Measurements from ENCODE around the gene MROH2A.

DNA sequence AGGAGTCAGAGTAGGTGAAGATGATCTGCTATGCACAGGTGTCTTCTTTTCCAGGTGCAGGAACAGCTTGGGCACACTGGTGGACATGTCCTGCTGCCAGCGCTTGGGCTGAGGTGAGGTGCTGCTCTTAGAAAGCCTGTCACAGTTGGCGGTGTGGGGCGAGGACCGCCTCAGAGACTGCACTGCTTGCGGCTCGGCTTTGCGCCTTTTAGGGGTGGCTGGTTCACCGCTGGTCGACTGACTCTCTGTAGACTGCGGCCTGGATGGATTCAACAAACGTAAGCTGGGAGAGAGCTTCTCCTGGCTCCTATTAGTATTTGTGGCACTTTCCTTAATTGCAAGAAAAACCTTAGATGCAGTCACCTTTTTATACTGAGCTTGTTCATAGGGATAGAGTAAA lies 88.3 kb downstream of the MROH2A start:
- TF ChIP-seq, protein P1, sequence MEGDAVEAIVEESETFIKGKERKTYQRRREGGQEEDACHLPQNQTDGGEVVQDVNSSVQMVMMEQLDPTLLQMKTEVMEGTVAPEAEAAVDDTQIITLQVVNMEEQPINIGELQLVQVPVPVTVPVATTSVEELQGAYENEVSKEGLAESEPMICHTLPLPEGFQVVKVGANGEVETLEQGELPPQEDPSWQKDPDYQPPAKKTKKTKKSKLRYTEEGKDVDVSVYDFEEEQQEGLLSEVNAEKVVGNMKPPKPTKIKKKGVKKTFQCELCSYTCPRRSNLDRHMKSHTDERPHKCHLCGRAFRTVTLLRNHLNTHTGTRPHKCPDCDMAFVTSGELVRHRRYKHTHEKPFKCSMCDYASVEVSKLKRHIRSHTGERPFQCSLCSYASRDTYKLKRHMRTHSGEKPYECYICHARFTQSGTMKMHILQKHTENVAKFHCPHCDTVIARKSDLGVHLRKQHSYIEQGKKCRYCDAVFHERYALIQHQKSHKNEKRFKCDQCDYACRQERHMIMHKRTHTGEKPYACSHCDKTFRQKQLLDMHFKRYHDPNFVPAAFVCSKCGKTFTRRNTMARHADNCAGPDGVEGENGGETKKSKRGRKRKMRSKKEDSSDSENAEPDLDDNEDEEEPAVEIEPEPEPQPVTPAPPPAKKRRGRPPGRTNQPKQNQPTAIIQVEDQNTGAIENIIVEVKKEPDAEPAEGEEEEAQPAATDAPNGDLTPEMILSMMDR (IDR thresholded peaks at IDR 0.05): no peak
- TF ChIP-seq POLR2A (IDR thresholded peaks at IDR 0.05) (no peak), POLR2AphosphoS5 (IDR thresholded peaks at IDR 0.05) (no peak)

Data from prostate gland (tissue), 2 donors.